ENCODE measurements around the gene PLXNA2.

DNA sequence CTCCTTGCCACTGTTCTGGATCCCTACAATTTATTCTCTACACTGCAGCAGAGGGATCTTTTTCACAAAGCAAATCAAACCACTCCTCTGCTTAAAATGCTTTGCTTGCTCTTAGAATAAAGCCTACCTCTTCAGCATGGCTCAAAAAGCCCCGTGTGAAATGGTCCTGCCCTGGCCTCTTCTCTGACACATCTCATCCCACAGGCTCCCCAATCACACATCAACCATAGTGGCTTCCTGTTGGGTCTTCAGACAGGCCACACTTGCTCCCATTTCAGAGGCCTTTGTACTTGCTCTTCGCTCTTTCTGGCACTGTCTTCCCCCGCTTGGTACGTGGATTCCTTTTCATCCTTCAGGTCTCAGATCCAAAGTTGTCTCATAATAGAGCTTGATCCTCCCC is 44.3 kb upstream of the PLXNA2 start:
- TF ChIP-seq EZH2 (IDR thresholded peaks at IDR 0.05; ENCODE audit: borderline replicate concordance, low read depth, low read length, severe bottlenecking), result no peak
- TF ChIP-seq, protein P1, sequence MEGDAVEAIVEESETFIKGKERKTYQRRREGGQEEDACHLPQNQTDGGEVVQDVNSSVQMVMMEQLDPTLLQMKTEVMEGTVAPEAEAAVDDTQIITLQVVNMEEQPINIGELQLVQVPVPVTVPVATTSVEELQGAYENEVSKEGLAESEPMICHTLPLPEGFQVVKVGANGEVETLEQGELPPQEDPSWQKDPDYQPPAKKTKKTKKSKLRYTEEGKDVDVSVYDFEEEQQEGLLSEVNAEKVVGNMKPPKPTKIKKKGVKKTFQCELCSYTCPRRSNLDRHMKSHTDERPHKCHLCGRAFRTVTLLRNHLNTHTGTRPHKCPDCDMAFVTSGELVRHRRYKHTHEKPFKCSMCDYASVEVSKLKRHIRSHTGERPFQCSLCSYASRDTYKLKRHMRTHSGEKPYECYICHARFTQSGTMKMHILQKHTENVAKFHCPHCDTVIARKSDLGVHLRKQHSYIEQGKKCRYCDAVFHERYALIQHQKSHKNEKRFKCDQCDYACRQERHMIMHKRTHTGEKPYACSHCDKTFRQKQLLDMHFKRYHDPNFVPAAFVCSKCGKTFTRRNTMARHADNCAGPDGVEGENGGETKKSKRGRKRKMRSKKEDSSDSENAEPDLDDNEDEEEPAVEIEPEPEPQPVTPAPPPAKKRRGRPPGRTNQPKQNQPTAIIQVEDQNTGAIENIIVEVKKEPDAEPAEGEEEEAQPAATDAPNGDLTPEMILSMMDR (IDR thresholded peaks at IDR 0.05; ENCODE audit: borderline replicate concordance, extremely low read depth, low read length, poor library complexity, severe bottlenecking), result no peak
